ENCODE measurements around the gene CCDC167.

The CCDC167 gene

DNA sequence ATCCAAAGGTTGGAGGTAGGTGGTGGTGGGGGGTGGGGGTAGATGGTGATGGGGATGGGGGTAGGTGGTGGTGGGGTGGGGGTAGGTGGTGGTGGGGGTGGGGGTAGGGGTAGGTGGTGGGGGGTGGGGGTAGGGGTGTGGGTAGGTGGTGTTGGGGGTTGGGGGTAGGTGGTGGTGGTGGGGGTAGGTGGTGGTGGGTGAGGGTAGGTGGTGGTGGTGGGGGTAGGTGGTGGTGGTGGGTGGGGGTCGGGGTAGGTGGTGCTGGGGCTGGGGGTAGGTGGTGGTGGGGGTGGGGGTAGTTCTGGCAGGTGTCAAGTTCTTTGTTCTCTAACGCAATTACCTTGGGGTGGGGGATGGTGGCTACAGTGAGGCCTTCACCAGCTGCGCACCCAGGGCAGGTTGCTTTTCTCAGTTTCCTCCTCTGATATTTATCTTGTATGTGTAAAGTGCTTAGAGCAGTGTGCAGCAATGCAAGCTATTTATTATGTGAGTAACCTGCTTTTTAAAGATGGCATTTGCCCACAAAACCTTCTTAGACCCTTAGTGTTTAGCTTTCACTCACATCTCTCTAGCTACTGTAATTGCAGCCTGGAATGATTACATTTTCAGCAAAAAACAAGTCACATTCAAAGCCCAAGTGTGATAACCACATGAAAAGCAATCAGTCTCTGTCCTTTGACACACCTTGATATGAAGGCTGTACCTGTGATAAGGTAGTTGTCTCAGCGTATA is 8.2 kb upstream of the CCDC167 start:
- TF ChIP-seq EZH2phosphoT487 (IDR thresholded peaks at IDR 0.05; ENCODE audit: borderline replicate concordance, low read length) (no peak), CTCF (IDR thresholded peaks at IDR 0.05; ENCODE audit: low read depth, low read length, poor library complexity, severe bottlenecking) (no peak)
- H4K20me1 ChIP-seq (ENCODE audit: control insufficient read depth, insufficient read depth, low read depth, low read length), result no peaks in the 10 kb centered on the region
- H3K79me2 ChIP-seq (ENCODE audit: control insufficient read depth, low read length), result no peaks in the 10 kb centered on the region
- peaks cover 21% of the 10 kb centered on the region for H3K4me1 ChIP-seq (ENCODE audit: control insufficient read depth, low read length)
- no peak overlapping the region for H3K4me2 ChIP-seq (ENCODE audit: low read length)
- no peak overlapping the region for H3K27ac ChIP-seq (ENCODE audit: low read depth, low read length)
- H3K4me3 ChIP-seq (ENCODE audit: low read length), result no peak overlapping the region
- no peaks in the 10 kb centered on the region for H3F3A ChIP-seq (ENCODE audit: control insufficient read depth, insufficient read depth)
- H3K9me3 ChIP-seq (ENCODE audit: control insufficient read depth, insufficient read depth, low read length), result no peaks in the 10 kb centered on the region
- no peaks in the 10 kb centered on the region for H3K9me2 ChIP-seq (replicated peaks; ENCODE audit: control insufficient read depth, low read length)
- no peaks in the 10 kb centered on the region for H3K36me3 ChIP-seq (ENCODE audit: control insufficient read depth, low read length)
- H3K27me3 ChIP-seq (ENCODE audit: control insufficient read depth, low read length), result no peaks in the 10 kb centered on the region; the same call in 1 of the 2 replicates

DNA sequence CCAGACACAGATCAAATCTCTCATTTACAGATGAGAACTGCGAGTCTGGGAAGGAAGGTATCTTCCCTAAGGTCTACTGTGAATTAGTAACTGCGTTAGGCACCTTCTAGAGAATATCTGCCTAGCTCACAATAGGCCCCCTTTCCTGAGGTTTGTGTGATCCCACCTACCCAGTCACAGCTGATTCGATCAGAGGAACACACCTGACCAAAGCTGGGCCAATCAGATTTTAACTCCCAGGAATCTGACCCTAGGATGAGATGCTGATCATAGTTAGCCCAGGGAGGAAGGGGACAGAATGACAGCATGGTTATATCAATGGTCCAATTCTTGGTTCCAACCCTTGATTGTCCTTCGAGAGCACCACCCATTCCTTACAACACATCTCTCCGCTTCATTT is 7.4 kb upstream of the CCDC167 start:
- Histone ChIP-seq H3K4me3 (ENCODE audit: low read length) (no peak overlapping the region), H3K36me3 (ENCODE audit: control insufficient read depth, low read length) (no peaks in the 10 kb centered on the region), H3K9me2 (replicated peaks; ENCODE audit: control insufficient read depth, low read length) (no peaks in the 10 kb centered on the region), H4K20me1 (ENCODE audit: control insufficient read depth, insufficient read depth, low read depth, low read length) (no peaks in the 10 kb centered on the region), H3K4me1 (ENCODE audit: control insufficient read depth, low read length) (peaks cover 28% of the 10 kb centered on the region), H3K9me3 (ENCODE audit: control insufficient read depth, insufficient read depth, low read length) (no peaks in the 10 kb centered on the region), H3K27ac (ENCODE audit: low read depth, low read length) (no peak overlapping the region), H3K27me3 (ENCODE audit: control insufficient read depth, low read length) (no peaks in the 10 kb centered on the region; the same call in 1 of the 2 replicates), H3F3A (ENCODE audit: control insufficient read depth, insufficient read depth) (no peaks in the 10 kb centered on the region), H3K79me2 (ENCODE audit: control insufficient read depth, low read length) (no peaks in the 10 kb centered on the region), H3K4me2 (ENCODE audit: low read length) (no peak overlapping the region)
- no peak for TF ChIP-seq EZH2phosphoT487 (IDR thresholded peaks at IDR 0.05; ENCODE audit: borderline replicate concordance, low read length)
- no peak for TF ChIP-seq CTCF (IDR thresholded peaks at IDR 0.05; ENCODE audit: low read depth, low read length, poor library complexity, severe bottlenecking)

DNA sequence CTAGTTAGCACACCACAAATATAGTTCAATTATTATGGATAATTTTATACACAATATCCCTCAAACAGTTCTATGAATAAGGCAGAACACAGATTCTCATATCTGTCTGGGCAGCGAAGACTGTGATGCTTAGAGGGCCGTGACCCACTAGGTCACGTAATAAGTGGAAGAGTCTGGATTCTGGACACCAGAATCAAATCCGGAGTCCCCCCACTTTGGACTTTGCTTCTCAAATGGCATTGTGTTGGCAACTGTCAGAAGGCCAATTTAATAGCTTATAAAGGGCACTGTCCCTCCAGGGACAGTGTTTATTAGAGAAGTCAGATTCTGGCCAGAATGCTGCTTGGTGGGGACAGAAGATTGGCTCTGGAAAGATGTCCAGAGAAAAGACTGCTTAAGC is 6.8 kb upstream of the CCDC167 start:
- Histone ChIP-seq H3K27ac (ENCODE audit: low read depth, low read length) (no peak overlapping the region), H3K4me2 (ENCODE audit: low read length) (no peak overlapping the region), H3K9me2 (replicated peaks; ENCODE audit: control insufficient read depth, low read length) (no peaks in the 10 kb centered on the region), H4K20me1 (ENCODE audit: control insufficient read depth, insufficient read depth, low read depth, low read length) (no peaks in the 10 kb centered on the region), H3K4me3 (ENCODE audit: low read length) (no peak overlapping the region), H3K79me2 (ENCODE audit: control insufficient read depth, low read length) (no peaks in the 10 kb centered on the region), H3K4me1 (ENCODE audit: control insufficient read depth, low read length) (peaks cover 33% of the 10 kb centered on the region), H3K9me3 (ENCODE audit: control insufficient read depth, insufficient read depth, low read length) (no peaks in the 10 kb centered on the region), H3K36me3 (ENCODE audit: control insufficient read depth, low read length) (no peaks in the 10 kb centered on the region), H3F3A (ENCODE audit: control insufficient read depth, insufficient read depth) (no peaks in the 10 kb centered on the region), H3K27me3 (ENCODE audit: control insufficient read depth, low read length) (no peaks in the 10 kb centered on the region; the same call in 1 of the 2 replicates)
- TF ChIP-seq EZH2phosphoT487 (IDR thresholded peaks at IDR 0.05; ENCODE audit: borderline replicate concordance, low read length), result no peak
- no peak for TF ChIP-seq CTCF (IDR thresholded peaks at IDR 0.05; ENCODE audit: low read depth, low read length, poor library complexity, severe bottlenecking)
